ENCODE measurements around the gene SUCLG2.

GRCh38 chr3:67507584-67507983, 146.8 kb downstream of the SUCLG2 start:
- no peak for TF ChIP-seq POLR2A (IDR thresholded peaks at IDR 0.05)
- no peak for TF ChIP-seq CTCF (IDR thresholded peaks at IDR 0.05)
